Inferior parietal cortex (tissue), 1 donor: ENCODE data around the gene CASK.
"Not testable (repeated sequence)": the region's sequence is repeated elsewhere in the genome, so short reads cannot be mapped to it uniquely, and the experiment has no call there.

Experiments used
- DNase-seq: peaks from one replicate; pipeline ENCODE4 v3.0.0-alpha.2; 2016; ENCODE audit errors: extremely low spot score

CASK gene

GRCh38 chrX:41518127-41518840 is 405.1 kb downstream of the CASK start:
- no peak for DNase-seq

DNA sequence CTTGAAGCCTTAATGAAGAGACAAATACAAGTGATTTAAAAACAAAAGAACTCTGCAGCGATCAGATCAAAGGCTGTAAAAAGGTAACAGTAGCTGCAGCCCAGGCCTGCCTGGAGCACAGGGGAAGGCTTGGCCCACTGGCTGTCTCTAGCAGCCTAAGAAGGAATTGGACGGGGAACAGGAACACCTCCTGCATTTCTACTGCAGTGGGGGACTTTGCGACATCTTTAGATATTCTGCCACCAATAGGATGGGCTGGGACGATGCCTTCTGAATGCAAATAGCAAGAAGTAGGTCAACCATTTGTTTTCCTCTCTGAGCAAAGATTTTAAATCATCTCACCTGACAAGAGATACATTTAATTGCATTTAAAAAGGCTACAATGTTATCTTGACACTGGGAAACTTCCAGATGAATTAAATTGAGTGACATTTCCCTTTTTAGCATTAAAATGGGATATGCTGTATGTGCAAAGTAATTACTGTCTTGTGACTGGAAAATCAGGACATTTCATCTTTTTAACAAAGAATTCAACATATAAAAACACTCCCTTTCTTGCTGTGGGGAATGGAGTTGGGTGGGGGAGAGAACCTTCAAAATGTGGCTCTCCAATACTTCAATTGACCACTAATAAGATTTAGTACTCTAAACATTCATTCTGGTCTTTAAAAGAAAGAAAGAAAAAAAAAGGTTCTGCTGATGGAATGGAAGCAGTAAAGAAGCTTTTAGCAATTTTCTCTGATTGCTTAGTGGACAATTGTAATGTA is 406.2 kb downstream of the CASK start:
- no peak for DNase-seq

DNA sequence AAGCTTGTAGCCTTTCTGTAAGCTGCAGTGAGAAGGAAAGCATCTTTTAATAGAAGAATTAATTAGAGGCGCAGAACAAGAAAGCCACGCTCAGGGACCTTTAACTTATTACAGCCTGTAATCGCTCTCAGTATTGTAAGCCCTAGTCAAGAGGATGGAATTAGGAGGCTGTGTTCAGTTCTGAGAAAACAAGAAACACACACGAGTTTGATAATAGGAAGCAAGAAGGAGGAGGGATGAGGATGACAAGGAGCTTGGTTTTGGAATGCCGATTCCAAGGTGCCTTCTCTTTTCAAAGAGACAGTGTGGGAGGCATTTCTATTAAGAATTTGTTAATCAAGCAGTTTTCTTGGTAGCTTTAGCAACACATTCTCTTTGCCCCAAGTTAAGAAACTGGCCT is 406.9 kb downstream of the CASK start:
- DNase-seq: no peak

DNA sequence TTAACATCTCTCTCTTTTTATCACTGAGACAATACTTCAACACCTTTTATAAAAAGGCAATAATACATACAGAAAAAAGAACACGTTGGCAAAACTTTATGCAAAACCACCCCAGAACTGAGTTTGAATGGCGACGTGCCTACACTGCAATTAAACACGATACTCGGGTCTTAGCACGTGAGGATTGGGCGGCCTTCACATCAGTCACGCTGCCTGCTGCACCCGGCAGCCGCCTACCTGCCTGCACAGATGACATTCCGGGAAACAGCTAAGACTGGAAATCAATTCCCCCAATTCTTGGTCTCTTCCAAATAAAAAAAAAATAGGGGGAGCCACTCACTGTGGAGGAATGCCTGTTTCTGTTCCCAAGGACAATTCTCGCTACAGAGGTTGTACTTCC is 408.0 kb downstream of the CASK start:
- no peak for DNase-seq

DNA sequence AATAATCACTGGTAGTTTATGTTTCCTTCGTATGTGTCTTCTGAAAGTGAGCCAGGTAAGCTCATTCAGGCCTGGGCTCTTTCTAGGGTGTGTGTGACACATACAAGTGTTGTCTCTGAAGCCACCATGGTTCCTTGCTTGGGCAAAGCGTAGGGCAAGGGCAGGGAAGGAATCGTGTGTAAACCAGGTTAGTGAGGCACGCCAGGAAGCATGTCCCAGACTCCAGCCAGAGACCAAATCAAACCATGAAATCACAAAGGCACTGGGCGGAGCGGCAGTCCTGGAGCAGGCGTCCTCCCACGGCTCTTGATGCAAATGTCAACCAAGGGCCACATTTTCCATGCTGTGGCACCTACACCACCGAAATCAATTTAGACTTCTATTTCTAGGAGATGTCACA is 409.2 kb downstream of the CASK start:
- no peak for DNase-seq

DNA sequence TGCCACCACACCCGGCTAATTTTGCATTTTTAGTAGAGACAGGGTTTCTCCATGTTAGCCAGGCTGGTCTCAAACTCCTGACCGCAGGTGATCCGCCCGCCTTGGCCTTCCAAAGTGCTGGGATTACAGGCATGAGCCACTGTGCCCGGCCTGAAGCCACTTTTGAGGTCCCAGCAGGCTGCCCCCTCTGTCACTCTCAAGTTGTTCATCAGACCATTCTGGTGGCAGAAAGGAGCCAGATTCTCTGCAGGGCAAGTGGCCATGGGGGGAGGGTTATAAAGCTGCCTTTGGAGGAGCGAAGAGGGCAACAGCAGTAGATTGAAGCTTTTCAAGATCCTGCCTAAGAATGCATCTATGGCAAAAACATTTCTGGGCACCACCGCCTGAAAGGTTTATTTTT is 410.5 kb downstream of the CASK start:
- DNase-seq: not testable (repeated sequence)

DNA sequence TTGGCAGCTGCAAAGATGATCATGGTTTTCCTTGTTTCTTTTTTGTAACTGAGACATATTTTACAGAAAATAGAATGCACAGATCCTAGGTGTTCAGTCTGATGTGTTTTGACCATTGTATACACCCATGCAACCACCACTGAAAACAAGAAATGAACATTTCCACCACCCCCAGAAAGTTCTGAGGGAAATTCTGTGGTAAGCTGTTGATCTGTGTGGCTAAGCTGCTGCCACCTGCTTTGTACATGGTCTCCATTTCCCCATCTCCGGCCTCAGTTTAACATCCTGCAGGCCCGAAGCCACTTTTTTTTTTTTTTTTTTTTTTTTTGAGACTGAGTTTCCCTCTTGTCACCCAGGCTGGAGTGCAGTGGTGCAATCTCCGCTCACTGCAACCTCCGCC is 411.0 kb downstream of the CASK start:
- no peak for DNase-seq

DNA sequence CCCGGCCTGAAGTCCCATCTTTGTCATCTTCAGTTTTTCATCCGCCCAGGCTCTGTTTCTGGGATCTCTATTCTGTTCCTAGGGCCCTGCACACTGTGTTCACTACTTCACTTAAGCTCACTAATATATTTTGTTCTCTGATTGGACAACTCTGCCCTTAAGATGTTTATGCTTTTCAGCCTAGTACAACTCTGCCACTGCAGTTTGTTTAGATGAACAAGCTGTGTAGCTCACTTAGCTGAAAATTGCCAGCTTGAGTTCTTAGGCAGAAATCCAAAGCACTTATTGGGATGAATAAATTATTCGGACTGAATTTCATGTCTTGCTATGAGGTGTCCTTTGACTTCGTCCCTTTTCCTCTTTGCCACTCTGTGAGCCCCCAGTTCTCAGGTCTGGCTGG is 415.4 kb downstream of the CASK start:
- DNase-seq: no peak

DNA sequence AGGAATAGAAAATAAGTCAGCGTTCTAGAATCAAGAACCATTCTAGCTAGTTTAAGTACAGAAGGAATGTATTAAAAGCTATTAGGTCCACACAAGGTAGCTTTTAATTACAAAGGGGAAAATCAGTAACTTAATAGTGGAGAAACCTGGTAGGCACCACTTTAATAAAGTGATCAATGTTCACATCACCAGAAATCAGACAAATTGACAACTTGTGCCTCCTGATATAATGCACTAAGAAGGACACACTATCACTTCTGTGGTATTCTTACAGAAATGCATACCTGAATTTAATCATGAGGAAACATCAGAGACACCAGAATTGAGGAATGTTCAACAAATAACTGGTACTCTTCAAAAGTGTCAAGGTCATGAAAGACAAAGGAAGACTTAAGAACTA is 421.4 kb downstream of the CASK start:
- no peak for DNase-seq

DNA sequence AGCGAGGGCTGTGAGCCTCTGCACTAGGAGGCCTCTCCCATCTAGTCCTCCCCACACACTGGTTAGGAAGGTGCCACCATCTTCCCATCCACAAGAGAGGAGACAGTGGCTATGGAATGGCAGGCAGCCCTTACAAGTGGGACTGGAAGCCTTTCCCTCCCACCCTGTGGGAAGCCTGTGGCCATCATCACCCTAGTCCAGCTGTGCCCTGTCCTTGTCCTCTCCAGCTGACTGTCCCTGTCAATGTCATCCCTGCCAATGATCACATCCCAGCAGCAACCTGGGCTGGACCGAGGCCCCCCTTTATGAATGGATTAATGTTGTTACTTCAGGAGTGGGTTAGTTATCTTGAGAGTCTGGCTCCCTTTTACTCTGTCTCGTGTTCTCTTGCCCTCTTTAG is 423.4 kb downstream of the CASK start:
- DNase-seq: no peak

GRCh38 chrX:41499195-41499594 is 424.2 kb downstream of the CASK start:
- no peak for DNase-seq

- DNase-seq: no peak
Observed at GRCh38 chrX:41491267-41492004, 431.9 kb downstream of the CASK start.

DNA sequence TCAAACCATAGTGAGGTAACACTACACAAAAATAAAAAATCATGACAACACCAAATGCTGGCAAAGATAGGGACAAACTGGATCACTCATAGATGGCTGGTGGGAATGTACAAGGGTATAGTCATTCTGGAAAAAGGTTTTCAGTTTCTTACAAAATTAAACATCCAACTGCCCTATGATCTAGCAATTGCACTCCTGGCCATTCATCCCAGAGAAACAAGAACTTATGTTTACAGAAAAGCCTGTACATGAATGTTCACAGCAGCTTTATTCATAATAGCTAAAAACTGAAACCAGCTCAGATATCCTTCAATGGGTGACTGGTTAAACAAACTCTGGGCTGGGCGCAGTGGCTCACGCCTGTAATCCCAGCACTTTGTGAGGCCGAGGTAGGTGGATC is 432.9 kb downstream of the CASK start:
- no peak for DNase-seq

- DNase-seq: no peak
Observed at GRCh38 chrX:41482154-41482850, 441.1 kb downstream of the CASK start.

DNA sequence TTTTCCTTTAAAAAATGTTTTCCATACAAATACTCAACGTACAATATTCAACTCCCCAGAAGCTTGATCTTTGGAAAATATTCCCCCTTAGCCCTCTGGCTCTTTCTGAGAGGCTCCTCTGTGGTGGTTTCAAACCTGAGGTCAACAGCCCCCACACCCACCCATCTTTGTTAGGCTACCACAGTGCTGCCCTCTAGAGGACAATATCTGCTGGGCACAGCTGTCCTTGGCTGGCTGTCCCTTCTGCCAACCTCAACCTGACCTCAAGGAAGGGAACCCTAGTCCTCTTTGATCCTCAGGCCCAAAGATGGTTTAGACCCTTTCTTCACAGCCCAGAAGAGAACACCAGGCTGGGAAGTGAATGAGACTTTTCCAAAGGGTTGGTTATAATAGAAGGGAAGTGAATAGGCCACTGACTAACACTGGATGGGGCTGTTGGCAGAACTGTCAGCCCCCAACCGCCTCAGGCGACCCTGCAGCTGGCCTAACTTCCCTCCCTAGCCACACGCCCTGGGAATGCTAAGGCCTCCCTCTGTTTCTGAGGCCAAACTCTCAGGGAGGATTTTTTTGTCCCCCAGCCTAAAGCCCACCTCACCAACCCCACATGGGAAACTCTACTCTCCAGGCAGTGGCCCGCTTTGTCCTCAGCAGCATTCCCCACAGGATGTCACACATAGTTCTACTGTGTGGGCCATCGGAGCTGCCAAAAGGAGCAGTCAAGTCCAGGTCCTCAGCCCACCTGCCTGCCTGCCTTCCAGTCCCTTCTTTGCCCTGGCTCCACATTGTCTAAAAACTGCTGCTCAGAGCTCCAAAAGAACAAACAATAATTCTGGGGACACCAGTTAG is 441.9 kb downstream of the CASK start:
- DNase-seq: no peak

DNA sequence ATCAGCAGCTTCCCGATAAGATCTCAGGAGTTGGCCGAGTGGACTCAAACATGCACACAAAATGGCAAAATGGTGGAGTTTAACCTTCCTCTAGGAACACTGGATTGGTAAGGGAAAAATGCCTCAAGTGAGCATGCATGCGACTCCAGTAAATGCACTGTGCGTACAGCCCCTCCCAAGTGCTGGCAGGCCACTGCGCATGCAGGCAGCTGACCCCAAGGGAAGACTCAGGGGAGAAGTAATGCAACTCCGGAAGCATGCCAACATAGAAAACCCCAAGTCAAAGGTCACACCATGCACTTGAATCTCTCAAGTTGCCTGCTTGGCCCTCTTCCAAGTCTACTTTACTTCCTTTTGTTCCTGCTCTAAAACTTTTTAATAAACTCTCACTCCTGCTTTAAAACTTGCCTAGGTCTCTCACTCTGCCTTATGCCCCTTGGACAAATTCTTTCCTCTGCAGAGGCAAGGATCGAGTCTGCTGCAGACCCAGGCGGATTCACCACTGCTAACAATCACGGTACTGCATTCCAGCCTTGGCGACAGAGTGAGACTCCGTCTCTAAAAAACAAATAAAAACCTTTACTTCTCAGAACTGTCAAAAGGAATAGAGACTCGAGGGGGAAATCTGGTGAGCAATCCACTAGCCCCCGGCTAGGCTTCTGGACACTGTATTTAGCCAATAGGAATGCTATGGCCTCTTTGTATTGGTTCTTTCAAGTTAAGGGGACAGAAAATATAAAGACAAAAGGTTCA is 442.7 kb downstream of the CASK start:
- DNase-seq: no peak

DNA sequence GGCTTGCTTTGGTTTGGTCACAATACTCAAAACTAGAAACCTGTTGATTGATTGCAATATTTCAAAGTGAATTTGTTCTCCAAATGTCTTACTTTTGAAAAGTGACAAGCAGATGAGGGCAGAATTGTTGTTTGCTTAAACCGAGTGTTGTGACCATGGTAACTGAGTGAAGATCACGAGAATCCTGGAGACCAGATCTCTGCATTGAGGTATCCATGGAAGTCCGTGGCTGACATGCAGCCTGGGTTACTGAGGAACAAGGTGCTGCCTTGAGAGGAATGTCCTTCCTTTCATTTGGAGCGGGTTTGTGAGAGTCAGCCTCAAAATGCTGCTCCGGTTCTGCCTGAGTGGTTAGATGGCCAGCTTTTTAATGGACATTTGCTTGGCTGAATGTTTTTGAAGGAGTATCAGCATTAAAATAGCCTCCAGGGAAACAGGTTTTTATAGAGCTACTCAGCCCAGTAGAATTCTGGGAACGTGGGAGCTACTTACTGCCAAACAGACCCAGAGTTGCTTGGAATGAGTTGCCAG is 444.9 kb downstream of the CASK start:
- no peak for DNase-seq

GRCh38 chrX:41475591-41476241 is 447.6 kb downstream of the CASK start:
- DNase-seq: no peak

DNA sequence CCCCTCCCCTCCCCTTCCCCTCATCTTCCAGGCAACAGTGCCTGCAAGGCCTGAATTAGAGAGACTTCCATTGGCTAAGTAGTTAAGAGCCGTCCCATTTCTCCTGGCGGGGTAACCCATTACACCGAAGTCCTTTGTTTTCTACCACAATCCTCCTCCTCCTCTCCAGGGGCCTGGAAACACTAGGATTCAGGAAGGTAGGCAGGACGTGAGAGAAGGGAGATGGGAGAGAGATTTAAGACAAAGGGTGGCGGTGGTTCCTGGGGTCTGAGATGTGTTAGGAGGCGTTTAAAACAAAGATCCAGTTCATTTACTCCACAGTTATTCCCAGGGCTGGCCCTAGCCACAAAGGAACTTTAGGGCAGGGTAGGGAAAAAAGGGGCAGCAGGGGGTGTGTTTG is 448.2 kb downstream of the CASK start:
- DNase-seq: no peak

- no peak for DNase-seq
Observed at GRCh38 chrX:41474726-41475100, 448.6 kb downstream of the CASK start.
